Osteoblast (primary cell): ENCODE results near the gene ROS1. TPM values are rescaled to one million over a fixed set of nuclear protein-coding genes. Genes with fewer than 3 reads are reported as not detected.

Experiments used
- DNase-seq: peaks from one replicate; pipeline ENCODE4 v3.0.0; 2011; ENCODE audit warnings: low spot score, mixed read lengths; ENCODE audit not compliant: insufficient read length; ENCODE audit errors: missing footprints
- H2AFZ ChIP-seq: 2 replicates; pipeline ENCODE4 v1.6.0; 2011; ENCODE audit warnings: mild to moderate bottlenecking, low read length
- H3K27ac ChIP-seq: 2 replicates; pipeline ENCODE4 v1.5.1; 2011; ENCODE audit warnings: mild to moderate bottlenecking, low read depth, low read length, moderate library complexity
- H3K27me3 ChIP-seq: 2 replicates; pipeline ENCODE4 v1.6.0; 2012; ENCODE audit warnings: mild to moderate bottlenecking, control low read depth, inconsistent platforms, low read length, moderate library complexity; ENCODE audit not compliant: insufficient read depth
- H3K36me3 ChIP-seq: 2 replicates; pipeline ENCODE4 v1.5.1; 2011; ENCODE audit warnings: mild to moderate bottlenecking, low read length, control low read depth, moderate library complexity; ENCODE audit not compliant: insufficient read depth
- H3K4me1 ChIP-seq: 2 replicates; pipeline ENCODE4 v1.5.1; 2011; ENCODE audit warnings: mild to moderate bottlenecking, low read length, control low read depth, moderate library complexity; ENCODE audit not compliant: insufficient read depth
- H3K4me2 ChIP-seq: 2 replicates; pipeline ENCODE4 v1.6.0; 2011; ENCODE audit warnings: mild to moderate bottlenecking, low read length; ENCODE audit not compliant: insufficient read depth
- H3K4me3 ChIP-seq: fragments of 200-600 bp; sonication (generic); 3 replicates; pipeline ENCODE4 v1.5.1; 2012; ENCODE audit warnings: mild to moderate bottlenecking, low read length, inconsistent platforms; ENCODE audit not compliant: insufficient read depth
- H3K79me2 ChIP-seq: 2 replicates; pipeline ENCODE4 v1.6.0; 2012; ENCODE audit warnings: mild to moderate bottlenecking, low read length, control low read depth, inconsistent platforms; ENCODE audit not compliant: insufficient read depth
- H3K9me3 ChIP-seq: 2 replicates; pipeline ENCODE4 v1.5.1; 2011; ENCODE audit warnings: low read depth, low read length, control low read depth
- H4K20me1 ChIP-seq: 2 replicates; pipeline ENCODE4 v1.6.0; 2012; ENCODE audit warnings: mild to moderate bottlenecking, low read length, control low read depth; ENCODE audit not compliant: insufficient read depth
- total RNA-seq: library from RNA; depleted of rRNA; stranded (reverse); fragments of >200 nt; gene quantifications from 2 replicates; pipeline ENCODE4 v1.2.3, GENCODE V29; 2012
- TF ChIP-seq, protein P1 (sequence below): IDR thresholded peaks from 2 replicates; pipeline ENCODE4 v1.5.1; 2011; ENCODE audit warnings: mild to moderate bottlenecking, low read depth, low read length, moderate library complexity; ENCODE audit errors: extremely low read depth

Gene ROS1
- total RNA-seq, 1 donor, result 1.4 TPM

DNA sequence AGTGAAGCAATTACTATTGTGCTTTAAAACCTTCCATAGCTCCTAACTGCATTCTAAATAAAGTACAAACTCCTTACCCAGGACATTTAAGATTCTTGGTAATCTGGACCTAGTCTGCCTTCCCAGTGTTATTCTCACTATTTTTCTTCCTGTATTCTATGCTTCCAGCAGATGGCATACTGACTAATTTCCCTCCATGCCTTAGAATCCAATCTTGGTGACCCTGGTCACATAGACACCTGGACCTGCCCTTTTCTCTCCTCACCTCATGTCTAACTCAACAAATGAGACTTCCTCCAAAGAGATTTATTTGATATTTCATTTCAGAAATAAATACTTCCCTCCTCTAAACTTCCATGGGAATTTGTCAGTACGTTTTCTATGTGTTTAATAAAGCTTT is 25.8 kb downstream of the ROS1 start:
- DNase-seq, result peak; percentile 57
- TF ChIP-seq, protein P1, sequence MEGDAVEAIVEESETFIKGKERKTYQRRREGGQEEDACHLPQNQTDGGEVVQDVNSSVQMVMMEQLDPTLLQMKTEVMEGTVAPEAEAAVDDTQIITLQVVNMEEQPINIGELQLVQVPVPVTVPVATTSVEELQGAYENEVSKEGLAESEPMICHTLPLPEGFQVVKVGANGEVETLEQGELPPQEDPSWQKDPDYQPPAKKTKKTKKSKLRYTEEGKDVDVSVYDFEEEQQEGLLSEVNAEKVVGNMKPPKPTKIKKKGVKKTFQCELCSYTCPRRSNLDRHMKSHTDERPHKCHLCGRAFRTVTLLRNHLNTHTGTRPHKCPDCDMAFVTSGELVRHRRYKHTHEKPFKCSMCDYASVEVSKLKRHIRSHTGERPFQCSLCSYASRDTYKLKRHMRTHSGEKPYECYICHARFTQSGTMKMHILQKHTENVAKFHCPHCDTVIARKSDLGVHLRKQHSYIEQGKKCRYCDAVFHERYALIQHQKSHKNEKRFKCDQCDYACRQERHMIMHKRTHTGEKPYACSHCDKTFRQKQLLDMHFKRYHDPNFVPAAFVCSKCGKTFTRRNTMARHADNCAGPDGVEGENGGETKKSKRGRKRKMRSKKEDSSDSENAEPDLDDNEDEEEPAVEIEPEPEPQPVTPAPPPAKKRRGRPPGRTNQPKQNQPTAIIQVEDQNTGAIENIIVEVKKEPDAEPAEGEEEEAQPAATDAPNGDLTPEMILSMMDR, result peak; percentile 43

DNA sequence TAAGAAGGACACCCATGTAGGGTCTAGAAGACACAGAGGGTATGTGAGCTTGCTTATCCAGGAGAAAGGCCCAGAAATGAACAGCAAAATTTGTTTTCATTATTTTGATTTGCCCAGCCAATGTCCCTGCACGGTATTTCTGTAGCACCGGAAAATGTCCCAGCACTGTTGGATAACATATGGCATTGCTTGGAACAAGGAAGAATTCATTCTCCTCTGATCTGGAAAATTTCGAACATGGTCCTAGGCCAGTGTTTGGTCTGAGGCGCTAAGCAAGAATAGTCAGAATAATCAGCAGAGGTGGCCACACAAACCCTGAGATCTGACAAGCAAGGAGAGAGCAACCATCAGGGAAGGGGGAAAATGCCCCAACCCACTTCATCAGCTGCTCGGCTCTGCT is 26.6 kb downstream of the ROS1 start:
- Histone ChIP-seq H3K27ac (no peak overlapping the region), H3K36me3 (no peaks in the 10 kb centered on the region)
- TF ChIP-seq, protein P1, result no peak

More for the DNA sequence above, 25.8 kb downstream of the ROS1 start:
- no peaks in the 10 kb centered on the region for H3K27me3 ChIP-seq
- no peaks in the 10 kb centered on the region for H4K20me1 ChIP-seq
- no peaks in the 10 kb centered on the region for H3K4me1 ChIP-seq
- H2AFZ ChIP-seq, result peak overlapping the region; percentile 36
- H3K27ac ChIP-seq, result no peak overlapping the region
- H3K36me3 ChIP-seq, result no peaks in the 10 kb centered on the region
- no peak overlapping the region for H3K4me3 ChIP-seq
- H3K9me3 ChIP-seq, result no peaks in the 10 kb centered on the region
- no peak overlapping the region for H3K4me2 ChIP-seq
- no peaks in the 10 kb centered on the region for H3K79me2 ChIP-seq

DNA sequence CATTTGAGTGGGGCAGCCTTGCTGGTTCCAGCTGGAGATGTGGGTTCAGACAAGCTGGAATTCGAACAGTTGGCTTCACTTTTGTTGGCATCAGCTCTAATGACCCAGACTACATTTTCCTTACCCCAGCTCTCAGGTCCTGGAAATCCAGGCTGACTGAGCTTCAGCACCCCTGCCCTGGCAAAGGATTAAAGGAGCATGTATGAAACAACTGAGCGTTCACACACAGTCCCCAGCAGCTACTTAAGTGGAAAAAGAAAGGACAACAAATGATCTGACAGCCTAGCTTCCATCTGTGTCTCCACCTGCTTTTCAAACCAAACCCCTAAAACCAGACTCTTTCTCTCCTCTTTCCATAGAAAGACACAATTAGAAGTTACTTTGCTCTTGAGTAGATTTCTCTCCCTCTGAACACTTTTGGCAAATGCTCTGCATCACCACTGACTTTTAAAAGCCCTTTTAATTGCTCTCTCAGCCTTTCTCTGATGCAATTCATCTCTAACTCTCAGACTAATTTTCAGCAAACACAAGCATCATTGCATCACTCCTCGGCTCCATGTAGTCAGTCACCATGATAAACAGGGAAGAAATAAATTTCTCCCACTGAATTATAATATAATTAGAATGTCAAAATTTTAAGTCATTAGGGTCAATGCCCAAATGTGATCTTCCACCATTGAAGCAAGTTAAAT is 28.1 kb downstream of the ROS1 start:
- no peak for DNase-seq
- no peaks in the 10 kb centered on the region for H4K20me1 ChIP-seq
- no peak overlapping the region for H3K27ac ChIP-seq
- H3K27me3 ChIP-seq, result no peaks in the 10 kb centered on the region
- no peaks in the 10 kb centered on the region for H3K79me2 ChIP-seq
- no peak overlapping the region for H3K4me2 ChIP-seq
- H3K9me3 ChIP-seq, result no peaks in the 10 kb centered on the region
- no peaks in the 10 kb centered on the region for H3K4me1 ChIP-seq
- peak overlapping the region; percentile 33 for H2AFZ ChIP-seq
- TF ChIP-seq, protein P1, result no peak
- H3K4me3 ChIP-seq, result no peak overlapping the region
- H3K36me3 ChIP-seq, result no peaks in the 10 kb centered on the region

More for the DNA sequence above, 26.6 kb downstream of the ROS1 start:
- Histone ChIP-seq H3K4me3 (no peak overlapping the region), H3K9me3 (no peaks in the 10 kb centered on the region), H4K20me1 (no peaks in the 10 kb centered on the region), H3K27me3 (no peaks in the 10 kb centered on the region), H3K79me2 (no peaks in the 10 kb centered on the region), H2AFZ (peak overlapping the region; percentile 18), H3K4me1 (no peaks in the 10 kb centered on the region), H3K4me2 (no peak overlapping the region)
- DNase-seq, result no peak

DNA sequence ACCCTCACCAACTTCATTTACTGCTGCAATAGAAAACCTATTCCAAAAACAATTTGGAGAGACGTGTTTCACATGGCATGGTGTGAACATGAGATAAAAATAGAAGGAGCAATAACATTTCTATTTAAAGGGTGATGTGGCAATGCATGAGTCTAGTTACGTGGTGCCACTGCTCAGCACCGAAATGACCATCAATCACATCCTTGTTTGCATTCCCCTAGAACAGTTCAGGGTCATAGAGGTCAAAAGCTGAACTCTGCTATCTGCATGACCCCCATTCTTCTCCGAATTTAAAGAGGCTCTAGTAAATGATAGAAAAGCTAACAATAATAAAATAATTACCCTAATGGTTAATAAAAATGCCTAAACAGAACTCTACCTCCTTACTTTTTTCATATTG is 29.5 kb downstream of the ROS1 start:
- H3K4me3 ChIP-seq, result no peak overlapping the region
- no peak for DNase-seq
- H3K79me2 ChIP-seq, result no peaks in the 10 kb centered on the region
- H2AFZ ChIP-seq, result no peak overlapping the region
- H3K36me3 ChIP-seq, result no peaks in the 10 kb centered on the region
- H3K4me1 ChIP-seq, result no peaks in the 10 kb centered on the region
- no peak overlapping the region for H3K4me2 ChIP-seq
- TF ChIP-seq, protein P1, result no peak
- H3K27me3 ChIP-seq, result no peaks in the 10 kb centered on the region
- H3K9me3 ChIP-seq, result no peaks in the 10 kb centered on the region
- H3K27ac ChIP-seq, result no peak overlapping the region
- H4K20me1 ChIP-seq, result no peaks in the 10 kb centered on the region
